MM.1S (cell line): ENCODE data around the gene KIF5C.

ENCODE experiments used
- EZH2 ChIP-seq: fragments of 300-600 bp; sonication (generic); optimal IDR thresholded peaks from 2 replicates; pipeline ENCODE3; 2017; ENCODE audit warnings: low read depth, mild to moderate bottlenecking, antibody characterized with exemption, low read length, mixed read lengths
- TF ChIP-seq, protein P1 (sequence below): fragments of 300-600 bp; sonication (generic); IDR thresholded peaks from 2 replicates; pipeline ENCODE4 v1.5.1; 2016; ENCODE audit warnings: antibody characterized with exemption, low read length, mixed read lengths

DNA sequence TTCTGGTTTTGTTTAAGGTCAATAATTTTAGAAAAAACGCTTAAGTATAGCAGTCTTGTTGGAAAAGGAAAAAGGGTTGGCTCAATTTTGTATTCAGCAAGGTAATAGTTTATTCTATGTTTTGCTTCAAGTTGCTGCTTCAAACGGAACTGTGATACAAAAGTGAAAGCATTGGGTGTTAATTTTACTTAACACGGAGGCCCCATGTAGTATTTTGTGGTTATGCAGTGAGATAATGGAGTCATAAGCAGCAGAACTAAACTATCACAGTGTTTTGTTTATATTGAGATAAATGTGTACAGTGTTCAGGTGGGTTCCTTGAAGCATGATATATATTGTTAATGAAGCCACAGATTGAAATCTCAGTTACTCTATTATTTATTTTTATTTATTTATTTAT, 96.5 kb downstream of the KIF5C start:
- TF ChIP-seq, protein P1, sequence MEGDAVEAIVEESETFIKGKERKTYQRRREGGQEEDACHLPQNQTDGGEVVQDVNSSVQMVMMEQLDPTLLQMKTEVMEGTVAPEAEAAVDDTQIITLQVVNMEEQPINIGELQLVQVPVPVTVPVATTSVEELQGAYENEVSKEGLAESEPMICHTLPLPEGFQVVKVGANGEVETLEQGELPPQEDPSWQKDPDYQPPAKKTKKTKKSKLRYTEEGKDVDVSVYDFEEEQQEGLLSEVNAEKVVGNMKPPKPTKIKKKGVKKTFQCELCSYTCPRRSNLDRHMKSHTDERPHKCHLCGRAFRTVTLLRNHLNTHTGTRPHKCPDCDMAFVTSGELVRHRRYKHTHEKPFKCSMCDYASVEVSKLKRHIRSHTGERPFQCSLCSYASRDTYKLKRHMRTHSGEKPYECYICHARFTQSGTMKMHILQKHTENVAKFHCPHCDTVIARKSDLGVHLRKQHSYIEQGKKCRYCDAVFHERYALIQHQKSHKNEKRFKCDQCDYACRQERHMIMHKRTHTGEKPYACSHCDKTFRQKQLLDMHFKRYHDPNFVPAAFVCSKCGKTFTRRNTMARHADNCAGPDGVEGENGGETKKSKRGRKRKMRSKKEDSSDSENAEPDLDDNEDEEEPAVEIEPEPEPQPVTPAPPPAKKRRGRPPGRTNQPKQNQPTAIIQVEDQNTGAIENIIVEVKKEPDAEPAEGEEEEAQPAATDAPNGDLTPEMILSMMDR, result no peak
- no peak for TF ChIP-seq EZH2
